CD1c-positive myeloid dendritic cell (primary cell): ENCODE results near the gene PTPRD.

ENCODE experiments used
- DNase-seq: peaks from one replicate; pipeline ENCODE4 v3.0.0-alpha.2; 2016; ENCODE audit errors: extremely low spot score

Gene PTPRD

GRCh38 chr9:8338767-8339510, 2273.9 kb downstream of the PTPRD start:
- no peak for DNase-seq

GRCh38 chr9:8337834-8338766, 2274.7 kb downstream of the PTPRD start:
- DNase-seq, result no peak

GRCh38 chr9:8332871-8333270, 2279.9 kb downstream of the PTPRD start:
- DNase-seq, result no peak

- no peak for DNase-seq
These were observed 2280.5 kb downstream of the PTPRD start for GRCh38 chr9:8332331-8332650.

- no peak for DNase-seq
These were observed 2281.1 kb downstream of the PTPRD start for GRCh38 chr9:8331507-8332330.

GRCh38 chr9:8329561-8330283, 2283.1 kb downstream of the PTPRD start:
- DNase-seq, result no peak

GRCh38 chr9:8315211-8315610, 2297.6 kb downstream of the PTPRD start:
- no peak for DNase-seq

GRCh38 chr9:8309258-8309657, 2303.5 kb downstream of the PTPRD start:
- DNase-seq, result no peak

- no peak for DNase-seq
These were observed 2308.1 kb downstream of the PTPRD start for GRCh38 chr9:8304720-8305119.

GRCh38 chr9:8301296-8301695, 2311.5 kb downstream of the PTPRD start:
- DNase-seq, result no peak

GRCh38 chr9:8297047-8297446, 2315.8 kb downstream of the PTPRD start:
- DNase-seq, result no peak

GRCh38 chr9:8292657-8293056, 2320.1 kb downstream of the PTPRD start:
- DNase-seq, result no peak

GRCh38 chr9:8289681-8290080, 2323.1 kb downstream of the PTPRD start:
- DNase-seq, result no peak

GRCh38 chr9:8287970-8288369, 2324.8 kb downstream of the PTPRD start:
- no peak for DNase-seq

GRCh38 chr9:8287501-8287900, 2325.3 kb downstream of the PTPRD start:
- no peak for DNase-seq

GRCh38 chr9:8284884-8285283, 2327.9 kb downstream of the PTPRD start:
- no peak for DNase-seq

- DNase-seq, result no peak
These were observed 2330.3 kb downstream of the PTPRD start for GRCh38 chr9:8282535-8282934.

- DNase-seq, result no peak
These were observed 2332.0 kb downstream of the PTPRD start for GRCh38 chr9:8280811-8281210.

- DNase-seq, result no peak
These were observed 2334.8 kb downstream of the PTPRD start for GRCh38 chr9:8278048-8278447.

- no peak for DNase-seq
These were observed 2342.6 kb downstream of the PTPRD start for GRCh38 chr9:8270235-8270634.

GRCh38 chr9:8268881-8269280, 2343.9 kb downstream of the PTPRD start:
- DNase-seq, result no peak
